ENCODE data around the gene IGSF9.

IGSF9 gene

DNA sequence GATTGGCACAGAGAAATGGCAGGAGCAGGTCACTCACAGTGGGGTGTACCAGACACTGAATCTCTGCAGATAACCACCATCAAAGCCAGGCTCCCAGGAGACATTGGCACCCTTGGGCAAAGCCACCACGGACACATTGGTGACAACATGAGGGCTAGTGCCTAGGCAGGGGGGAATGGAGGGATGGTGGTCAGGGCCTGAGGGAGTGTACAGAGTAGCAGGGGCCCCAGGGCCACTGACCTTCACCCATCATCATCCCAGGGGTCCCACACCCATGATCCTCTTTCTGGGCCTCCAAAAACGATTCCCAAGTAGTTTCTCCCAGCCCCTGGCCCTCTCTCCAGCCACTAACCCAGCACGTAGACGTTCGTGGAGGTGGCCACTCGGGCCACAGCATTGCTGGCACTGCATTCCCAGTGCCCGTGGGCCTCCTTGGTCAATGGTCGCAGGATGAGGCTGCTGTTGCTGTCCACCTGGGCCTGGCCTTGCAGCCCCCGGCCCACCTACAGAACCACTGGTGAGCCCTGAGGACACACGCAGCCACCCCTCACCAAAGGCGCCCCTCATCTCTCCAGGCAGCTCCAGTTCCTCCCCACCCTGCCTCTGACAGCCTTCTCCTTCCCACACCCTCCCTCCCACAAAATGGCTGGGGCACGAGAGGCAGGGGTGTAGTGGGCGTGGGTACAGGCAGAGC is 14.2 kb downstream of the IGSF9 start:
- DNase-seq, result no peak

DNA sequence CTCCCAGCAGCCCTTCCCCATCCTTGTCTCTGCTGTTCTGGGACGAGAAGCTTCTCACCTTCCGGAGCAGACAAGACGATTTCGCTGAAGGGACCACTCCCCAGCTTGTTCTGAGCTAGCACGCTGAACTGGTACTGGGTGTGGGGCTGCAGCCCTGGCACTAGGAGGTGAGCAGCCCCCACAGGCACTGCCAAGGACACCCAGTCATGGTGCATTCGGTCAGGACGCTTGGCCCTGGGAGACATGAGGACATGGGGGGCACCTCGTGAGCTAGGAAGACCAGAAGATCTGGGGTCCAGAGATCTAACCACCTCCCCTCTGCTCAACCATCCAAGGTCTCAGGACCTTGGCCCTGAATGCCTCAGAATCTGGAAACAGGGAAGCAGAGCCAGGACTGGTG is 14.8 kb downstream of the IGSF9 start:
- no peak for DNase-seq

DNA sequence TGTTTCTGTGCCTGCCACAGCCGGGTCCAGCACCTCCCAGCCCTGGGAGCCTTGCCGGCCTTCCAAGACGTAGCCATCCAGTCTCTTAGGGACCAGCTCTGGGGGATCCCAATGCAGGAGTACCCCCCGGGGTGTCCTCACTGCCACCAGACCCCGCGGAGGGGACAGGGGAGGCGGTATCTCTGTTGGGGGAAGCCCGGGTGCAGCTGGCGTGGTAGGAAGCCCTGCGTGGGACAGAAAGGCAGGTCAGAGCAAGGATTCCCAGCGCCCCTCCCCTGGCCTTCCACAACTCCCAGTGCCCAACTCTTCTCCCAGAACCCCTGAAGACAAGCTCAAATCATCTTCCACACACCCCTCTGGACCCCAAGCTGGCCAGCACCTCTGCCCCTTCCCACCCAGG is 15.2 kb downstream of the IGSF9 start:
- no peak for DNase-seq

DNA sequence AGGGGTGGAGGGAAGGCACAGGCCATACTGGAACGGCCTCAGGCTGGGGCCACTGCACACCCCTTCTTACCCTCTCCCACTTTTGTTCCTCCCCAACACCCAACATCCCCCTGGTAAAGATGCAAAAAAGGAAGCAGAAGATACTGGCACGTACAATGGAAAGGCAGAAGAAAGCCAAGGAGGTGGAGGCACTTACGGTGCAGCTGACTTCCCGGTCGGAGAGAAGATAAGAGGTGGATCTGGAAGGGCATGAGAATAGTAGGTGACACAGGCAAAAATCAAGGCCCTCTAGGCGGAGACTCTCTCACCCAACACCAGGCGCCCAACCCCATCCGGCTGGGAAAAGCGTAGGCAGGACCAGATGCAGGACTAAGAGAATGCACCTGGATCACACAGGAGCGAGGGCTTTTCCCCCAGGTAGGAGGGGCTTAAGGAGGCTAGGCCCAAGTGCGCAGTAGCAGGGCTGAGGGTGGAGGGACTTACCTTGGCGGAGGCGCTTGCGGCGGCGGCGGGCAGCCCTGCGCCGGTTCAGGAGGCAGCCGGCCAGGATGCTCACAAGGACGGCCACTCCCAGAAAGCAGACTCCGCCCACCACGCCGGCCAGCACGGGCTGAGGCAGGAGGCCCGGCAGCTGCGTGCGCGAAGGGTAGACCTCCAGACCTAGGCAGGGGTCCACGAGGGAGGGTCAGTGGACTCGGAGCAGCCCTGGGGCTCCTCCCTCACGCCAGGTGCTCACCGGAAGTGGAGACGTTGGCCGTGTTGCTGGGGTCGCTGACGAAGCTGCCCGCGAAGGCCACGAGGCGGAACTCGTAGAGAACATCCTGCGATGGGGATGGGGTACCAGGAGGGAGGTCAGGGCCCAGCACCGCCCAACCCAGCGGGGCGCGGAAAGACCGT is 16.0 kb downstream of the IGSF9 start:
- no peak for DNase-seq

- no peak for DNase-seq
These were observed 16.8 kb downstream of the IGSF9 start for GRCh38 chr1:159928491-159929050.

- no peak for DNase-seq
These were observed 17.5 kb downstream of the IGSF9 start for GRCh38 chr1:159927849-159928431.

GRCh38 chr1:159927211-159927848 is 18.1 kb downstream of the IGSF9 start:
- no peak for DNase-seq

DNA sequence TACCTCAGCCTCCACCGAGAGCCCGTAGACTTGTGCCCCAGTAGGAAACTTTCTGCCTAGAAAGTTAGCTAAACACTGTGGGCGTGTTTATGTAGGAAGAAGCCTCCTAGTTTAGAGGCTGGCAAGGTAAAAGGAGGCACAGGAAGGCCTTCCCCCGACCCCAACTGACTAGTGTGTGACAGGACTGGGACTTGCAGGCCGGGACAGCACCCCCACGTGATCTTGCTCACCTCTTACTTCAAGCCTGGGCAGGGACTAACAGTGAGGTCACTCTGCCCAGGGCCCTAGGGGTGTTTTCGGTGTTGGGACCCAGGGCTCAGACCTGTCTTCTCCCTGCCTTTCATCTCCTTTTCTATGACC is 19.7 kb downstream of the IGSF9 start:
- DNase-seq, result no peak

- peak; percentile 71 for DNase-seq
These were observed 20.4 kb downstream of the IGSF9 start, which contains the start of gene TAGLN2 for GRCh38 chr1:159924791-159925718. Gene TAGLN2 (minus strand): TSS chr1:159925507. CDS start chr1:159920509, 4,998 bp downstream.

GRCh38 chr1:159924025-159924790 is 21.2 kb downstream of the IGSF9 start:
- peak; percentile 15 for DNase-seq

DNA sequence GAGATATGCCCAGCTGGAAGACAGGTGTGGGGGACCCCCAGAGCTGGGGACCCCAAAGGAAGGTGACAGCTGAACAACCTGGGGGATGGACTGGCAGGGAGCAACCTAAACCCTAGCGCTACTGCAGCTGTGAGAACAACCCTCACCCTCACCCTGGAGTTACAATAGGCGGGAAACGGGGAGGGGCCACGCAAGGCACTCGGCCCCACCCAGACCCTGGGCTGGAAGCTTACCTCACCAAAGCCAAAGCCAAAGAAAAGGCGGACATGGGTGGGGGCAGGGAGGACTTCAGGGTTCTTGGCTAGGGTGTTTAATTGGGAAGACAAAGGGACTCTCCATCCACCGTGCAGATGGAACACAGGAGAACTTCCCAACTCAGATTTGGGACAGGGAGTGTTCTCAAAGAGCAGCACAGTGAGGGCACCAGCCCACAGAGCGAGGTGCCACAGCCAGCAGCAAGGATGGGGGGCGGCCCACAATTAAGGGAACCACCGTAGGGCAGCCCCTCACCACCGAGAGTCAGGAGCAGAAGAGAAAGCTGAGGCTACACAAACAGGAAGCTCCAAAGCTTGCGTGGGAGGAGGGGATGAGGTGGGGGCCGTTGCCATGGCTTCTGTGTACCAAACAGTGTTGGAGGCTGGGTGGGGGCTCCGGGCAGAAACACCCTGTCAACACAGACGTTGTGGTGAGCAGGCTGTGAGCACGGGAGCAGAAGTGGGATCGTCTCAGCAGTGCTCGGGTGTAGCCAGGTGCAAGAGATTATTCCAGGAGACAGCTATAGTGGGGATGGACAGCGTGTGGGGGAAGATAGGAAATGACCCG is 22.0 kb downstream of the IGSF9 start:
- DNase-seq, result no peak

DNA sequence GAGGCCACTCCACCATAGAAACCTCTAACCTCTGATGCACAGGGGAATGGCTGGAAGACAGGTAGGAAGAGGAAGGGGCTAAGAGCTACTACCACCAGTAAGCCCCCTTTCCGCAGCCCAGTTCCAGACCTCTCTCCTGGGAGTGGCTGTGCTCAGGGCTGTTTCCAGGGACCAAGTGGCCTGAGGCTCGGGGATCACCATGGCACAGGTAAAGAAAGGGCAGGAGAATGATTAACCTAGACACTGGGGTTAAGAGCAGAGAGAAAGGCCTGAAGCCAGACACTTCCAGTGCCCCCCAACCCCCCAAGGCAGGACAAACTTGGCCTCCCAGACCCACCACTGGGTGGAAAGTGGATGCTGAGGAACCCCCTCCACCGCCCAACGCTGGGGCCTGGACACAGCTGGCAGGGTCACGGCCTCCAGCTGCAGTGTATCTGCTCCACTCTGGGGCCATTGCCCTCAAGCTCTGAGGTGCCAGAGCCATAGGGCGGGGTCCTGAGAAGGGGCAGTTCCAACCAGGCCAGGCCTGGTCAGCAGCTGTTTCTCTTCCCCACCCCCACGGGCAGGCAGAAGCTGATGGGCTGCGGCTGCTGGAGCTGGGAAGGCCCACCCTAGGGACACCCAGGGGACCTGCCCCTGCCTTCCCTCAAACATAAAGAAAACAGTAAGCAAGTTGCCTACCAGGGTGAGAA is 22.8 kb downstream of the IGSF9 start:
- no peak for DNase-seq

- DNase-seq, result no peak
These were observed 23.5 kb downstream of the IGSF9 start for GRCh38 chr1:159921700-159922504.

DNA sequence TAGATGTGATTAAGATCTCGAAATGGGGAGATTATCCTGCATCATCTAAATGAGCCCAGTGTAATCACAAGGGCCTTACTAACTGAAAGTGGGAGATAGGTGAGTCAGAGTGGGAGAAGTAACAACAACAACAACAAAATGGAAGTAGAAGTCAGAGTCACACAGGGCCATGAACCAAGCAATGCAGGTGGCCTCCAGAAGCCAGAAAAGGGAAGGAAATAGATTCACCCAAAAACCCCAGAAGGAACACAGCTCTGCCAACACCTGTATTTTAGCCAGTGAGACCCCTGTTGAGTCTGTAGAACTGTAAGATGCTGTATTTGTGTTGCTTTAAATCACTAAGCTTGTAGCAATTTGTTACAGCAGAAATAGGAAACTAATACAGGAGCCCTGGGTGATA is 24.2 kb downstream of the IGSF9 start:
- DNase-seq, result no peak

DNA sequence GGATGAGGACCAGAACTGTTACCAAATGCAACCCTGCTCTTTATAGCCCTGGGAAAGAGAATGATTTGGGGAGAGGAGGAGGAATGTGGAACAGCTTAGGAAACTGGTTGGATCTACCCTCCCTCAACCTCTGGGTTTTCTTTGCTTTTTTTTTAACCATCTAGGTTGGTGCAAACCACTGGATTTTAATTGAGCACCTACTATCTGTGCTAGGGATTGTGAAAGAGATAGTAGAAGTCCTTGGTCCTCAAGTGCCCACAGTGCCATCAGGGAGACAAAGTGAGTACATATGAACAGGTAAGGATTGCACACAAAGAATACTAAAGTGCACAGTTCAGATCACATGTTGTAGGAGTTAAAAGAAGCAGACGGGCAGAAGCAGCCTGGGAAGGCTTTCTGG is 24.8 kb downstream of the IGSF9 start:
- DNase-seq, result no peak

DNA sequence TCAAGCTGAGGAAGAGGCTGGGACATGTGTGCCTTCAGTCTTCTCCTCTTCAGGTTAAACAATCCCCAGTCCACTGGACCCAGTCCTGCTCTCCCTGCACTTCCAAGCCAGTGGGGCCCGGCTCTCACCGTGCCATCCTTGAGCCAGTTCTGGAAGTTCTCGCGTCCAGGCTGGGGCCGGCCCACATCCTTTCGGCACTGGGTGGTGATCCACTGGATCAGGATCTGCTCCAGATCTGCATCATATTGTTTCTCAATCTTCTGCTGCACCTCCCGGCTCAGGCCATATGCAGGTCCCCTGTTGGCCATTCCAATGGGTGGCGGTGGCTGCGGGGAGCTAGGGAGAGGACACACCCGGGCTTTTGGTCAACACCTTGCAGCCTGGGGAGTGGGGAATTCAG is 25.2 kb downstream of the IGSF9 start:
- DNase-seq, result no peak

DNA sequence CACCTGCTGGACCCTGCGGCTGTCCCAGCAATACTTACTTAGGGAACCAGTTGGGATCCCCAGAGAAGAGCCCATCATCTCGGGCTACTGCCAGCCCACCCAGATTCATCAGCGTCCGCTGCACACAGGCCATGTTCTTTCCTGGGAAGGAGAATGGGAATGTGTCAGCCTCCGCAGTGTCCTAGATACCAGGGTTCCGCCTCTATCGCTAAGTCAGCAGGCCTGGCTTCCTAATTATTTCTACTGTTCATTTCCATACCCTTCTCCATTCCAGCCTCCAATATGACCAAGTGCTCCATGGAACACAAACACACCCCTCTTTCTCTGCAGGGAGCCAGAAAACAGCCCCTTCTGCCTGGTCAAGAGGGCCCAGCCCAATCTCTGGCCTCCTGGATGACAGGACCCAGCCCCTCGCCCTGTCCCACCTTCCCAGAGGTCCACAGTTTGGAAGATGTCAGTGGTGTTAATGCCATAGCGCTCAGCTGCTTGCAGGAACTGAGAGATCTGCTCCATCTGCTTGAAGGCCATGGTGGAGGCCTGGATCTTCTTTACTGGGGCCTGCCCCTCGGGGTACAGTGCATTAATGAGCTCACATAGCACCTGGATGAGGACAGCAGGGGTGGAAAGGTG is 26.1 kb downstream of the IGSF9 start:
- DNase-seq, result no peak
